Naive thymus-derived CD4-positive, alpha-beta T cell (primary cell): ENCODE measurements around the gene TLN1. TPM values are rescaled to one million over a fixed set of nuclear protein-coding genes. Genes with fewer than 3 reads are reported as not detected.

Experiments used
- ATAC-seq: fragments of 150-1000 bp; cut with Tn5 transposase; 2 replicates; pipeline ENCODE4 v1.10.0; 2021; ENCODE audit warnings: mild to moderate bottlenecking, moderate library complexity
- CTCF ChIA-PET: fragments of 350-600 bp; sonication (Branson Sonifier 250); formaldehyde crosslinking; loops from one replicate; lab custom pipeline; 2021; ENCODE audit warnings: antibody characterized with exemption; lab: Charles Lee
- POLR2A ChIA-PET: fragments of 350-600 bp; sonication (Branson Sonifier 250); formaldehyde crosslinking; loops from one replicate; lab custom pipeline; 2021; ENCODE audit warnings: antibody characterized with exemption, inconsistent platforms; lab: Charles Lee
- DNase-seq, 9 donors: peaks; one replicate each; pipeline versions ENCODE4 v3.0.0 to v3.0.0-alpha.2; 2020 to 2022; ENCODE audit warnings: mixed read lengths in 1 of 9
- H3K27ac ChIP-seq: one replicate; pipeline ENCODE4 v1.7.0; 2013; ENCODE audit warnings: mild to moderate bottlenecking, low read depth, low read length, moderate library complexity
- H3K27me3 ChIP-seq, 2 donors: one replicate each; pipeline ENCODE4 v1.7.0; 2013; ENCODE audit warnings: low read length in 2 of 2, mild to moderate bottlenecking in 2 of 2, moderate library complexity in 2 of 2; ENCODE audit not compliant: control insufficient read depth in 2 of 2, insufficient read depth in 2 of 2
- H3K36me3 ChIP-seq, 3 experiments: 1 replicate in 2 of 3; 2 replicates in 1 of 3; pipeline ENCODE4 v1.7.0; 2013; ENCODE audit warnings: low read length in 3 of 3, mild to moderate bottlenecking in 3 of 3, moderate library complexity in 1 of 3; ENCODE audit not compliant: insufficient read depth in 3 of 3, control insufficient read depth in 2 of 3
- H3K4me1 ChIP-seq, 2 donors: one replicate each; pipeline ENCODE4 v1.7.0; 2013; ENCODE audit warnings: low read length in 2 of 2, mild to moderate bottlenecking in 2 of 2, moderate library complexity in 1 of 2; ENCODE audit not compliant: control insufficient read depth in 2 of 2, insufficient read depth in 2 of 2
- H3K4me3 ChIP-seq: 2 replicates; pipeline ENCODE4 v1.7.0; 2013; ENCODE audit warnings: mild to moderate bottlenecking, low read length
- H3K9me3 ChIP-seq, 3 experiments: 1 replicate in 2 of 3; 2 replicates in 1 of 3; pipeline ENCODE4 v1.7.0; 2013; ENCODE audit warnings: low read length in 3 of 3; ENCODE audit not compliant: control insufficient read depth in 2 of 3
- H3K27ac Mint-ChIP-seq, 9 donors: one replicate each; pipeline ENCODE4 v1.8.0; 2020 to 2022; ENCODE audit warnings: mixed read lengths in 9 of 9, mild to moderate bottlenecking in 8 of 9, moderate library complexity in 5 of 9, inconsistent platforms in 2 of 9
- H3K27me3 Mint-ChIP-seq, 5 donors: one replicate each; pipeline ENCODE4 v1.8.0; 2021 to 2022; ENCODE audit warnings: mixed read lengths in 5 of 5, mild to moderate bottlenecking in 1 of 5
- H3K36me3 Mint-ChIP-seq, 5 donors: one replicate each; pipeline ENCODE4 v1.8.0; 2020 to 2022; ENCODE audit warnings: mixed read lengths in 5 of 5, mild to moderate bottlenecking in 3 of 5, inconsistent platforms in 1 of 5
- H3K4me1 Mint-ChIP-seq, 7 donors: one replicate each; pipeline ENCODE4 v1.8.0; 2020 to 2022; ENCODE audit warnings: mixed read lengths in 7 of 7, mild to moderate bottlenecking in 3 of 7, inconsistent platforms in 1 of 7
- H3K4me3 Mint-ChIP-seq, 10 donors: one replicate each; pipeline ENCODE4 v1.8.0; 2020 to 2022; ENCODE audit warnings: mild to moderate bottlenecking in 10 of 10, mixed read lengths in 10 of 10, moderate library complexity in 6 of 10, inconsistent platforms in 2 of 10
- H3K9me3 Mint-ChIP-seq, 11 donors: one replicate each; pipeline ENCODE4 v1.8.0; 2020 to 2022; ENCODE audit warnings: mixed read lengths in 11 of 11, mild to moderate bottlenecking in 4 of 11, inconsistent platforms in 1 of 11, moderate library complexity in 1 of 11
- intact Hi-C, 2 donors: fragments of 100-400 bp; cut with micrococcal nuclease; formaldehyde crosslinking; loops; one replicate each; pipeline ENCODE4 v1.15.1; 2023
- polyA plus RNA-seq, 2 donors: library from polyadenylated mRNA; unstranded; fragments of 300-500 nt; fragmentation: Illumina TruSeq; gene quantifications; one replicate each; pipeline ENCODE4 v1.2.3, GENCODE V29; 2021
- total RNA-seq, 6 experiments: library from RNA in 5 of 6; stranded (reverse) in 5 of 6; gene quantifications; 1 replicate in 5 of 6; 2 replicates in 1 of 6; pipeline ENCODE4 v1.2.3 and lab custom pipeline; 2021 to 2026

The TLN1 gene
- total and polyA plus RNA-seq, 7 experiments from 2014 or later = 33.8 to 369 (median 230) TPM

GRCh38 chr9:35763181-35763580, 31.2 kb upstream of the TLN1 start:
- peaks cover 24 to 63% (median 45%) of the 10 kb centered on the region in 7 donors for H3K4me1 Mint-ChIP-seq
- no peak overlapping the region for H3K27ac ChIP-seq
- ChIA-PET CTCF (interaction anchor here (0.6 kb wide), 1 partner anchor 152 kb away, joined by 7 read pairs; no protein-coding TSS in a partner anchor), POLR2A (interaction anchor here (0.7 to 1.5 kb wide), 3 partner anchors 13 to 649 kb away, joined by 3 to 4 read pairs (median 4); no protein-coding TSS in a partner anchor)
- H3K4me3 ChIP-seq = no peak overlapping the region
- peak overlapping the region in 1 of 9 donors; percentile 8 for H3K27ac Mint-ChIP-seq
- H3K27me3 Mint-ChIP-seq = no peaks in the 10 kb centered on the region
- H3K9me3 Mint-ChIP-seq = no peaks in the 10 kb centered on the region
- no peaks in the 10 kb centered on the region for H3K36me3 ChIP-seq
- intact Hi-C loops = no loop called here
- no peak for ATAC-seq
- H3K4me3 Mint-ChIP-seq = no peak overlapping the region
- peaks cover 0 to 14% (median 0%) of the 10 kb centered on the region in 5 donors for H3K36me3 Mint-ChIP-seq
- no peak for DNase-seq
- H3K9me3 ChIP-seq = no peaks in the 10 kb centered on the region
- no peaks in the 10 kb centered on the region for H3K4me1 ChIP-seq
- no peaks in the 10 kb centered on the region for H3K27me3 ChIP-seq

DNA sequence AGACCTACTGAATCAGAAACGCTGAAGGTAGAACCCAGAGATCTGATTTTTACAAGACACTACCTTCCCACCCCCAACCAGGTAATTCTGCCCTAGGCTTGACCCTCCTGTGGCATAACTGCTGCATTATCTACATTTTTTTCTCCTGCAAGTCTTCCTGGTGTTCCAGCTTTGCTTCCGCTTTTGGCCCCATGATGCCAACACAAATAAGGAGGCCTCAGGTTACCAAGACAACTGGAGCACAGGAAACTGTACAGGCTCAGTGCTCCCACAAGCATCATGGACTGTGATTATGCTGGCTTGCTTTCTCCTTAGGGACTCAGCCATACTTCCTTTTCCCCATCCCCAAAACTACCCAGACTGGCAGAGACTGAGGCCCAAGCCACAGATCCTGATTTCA, 28.7 kb upstream of the TLN1 start:
- H3K27me3 Mint-ChIP-seq = no peaks in the 10 kb centered on the region
- H3K27ac Mint-ChIP-seq = peak overlapping the region in 1 of 9 donors; percentile 33

GRCh38 chr9:35759795-35760194, 27.8 kb upstream of the TLN1 start:
- DNase-seq (no peak), ATAC-seq (no peak)
- ChIA-PET POLR2A (interaction anchor here (0.6 to 1.0 kb wide), 2 partner anchors 15 to 86 kb away, joined by 3 to 4 read pairs; no protein-coding TSS in a partner anchor), CTCF (interaction anchor here (0.9 kb wide), 1 partner anchor 12 kb away, joined by 3 read pairs; no protein-coding TSS in a partner anchor)
- Histone ChIP-seq H3K27me3 (no peaks in the 10 kb centered on the region), H3K4me3 (no peak overlapping the region), H3K27ac (no peak overlapping the region), H3K36me3 (peaks cover 0 to 6% (median 0%) of the 10 kb centered on the region in 3 experiments), H3K9me3 (no peaks in the 10 kb centered on the region), H3K4me1 (peaks cover 6 to 9% of the 10 kb centered on the region in 2 donors)
- intact Hi-C loops = no loop called here
- peak overlapping the region in 2 of 9 donors; percentile 38 to 55 for H3K27ac Mint-ChIP-seq
- no peaks in the 10 kb centered on the region for H3K27me3 Mint-ChIP-seq
- peak overlapping the region in 6 of 10 donors; percentile 6 to 73 (median 26) for H3K4me3 Mint-ChIP-seq
- H3K36me3 Mint-ChIP-seq = peaks cover 0 to 14% (median 2%) of the 10 kb centered on the region in 5 donors
- H3K4me1 Mint-ChIP-seq = peaks cover 39 to 71% (median 60%) of the 10 kb centered on the region in 7 donors
- no peaks in the 10 kb centered on the region for H3K9me3 Mint-ChIP-seq

More for the DNA sequence above, 28.7 kb upstream of the TLN1 start:
- DNase-seq = no peak
- ChIA-PET POLR2A (interaction anchor here (1.0 to 1.5 kb wide), 2 partner anchors 12 to 85 kb away, joined by 3 to 5 read pairs; partner anchors contain the start of genes GBA2 and RGP1), CTCF (interaction anchor here (0.6 to 0.9 kb wide), 2 partner anchors 12 to 361 kb away, joined by 3 read pairs; no protein-coding TSS in a partner anchor)
- Histone ChIP-seq H3K36me3 (peaks cover 0 to 6% (median 0%) of the 10 kb centered on the region in 3 experiments), H3K4me1 (peaks cover 6 to 9% of the 10 kb centered on the region in 2 donors), H3K27ac (no peak overlapping the region), H3K4me3 (no peak overlapping the region), H3K9me3 (no peaks in the 10 kb centered on the region), H3K27me3 (no peaks in the 10 kb centered on the region)
- no peak for ATAC-seq
- Mint-ChIP-seq H3K4me3 (peak overlapping the region in 1 of 10 donors; percentile 32), H3K4me1 (peaks cover 38 to 68% (median 59%) of the 10 kb centered on the region in 7 donors), H3K36me3 (peaks cover 0 to 14% (median 2%) of the 10 kb centered on the region in 5 donors), H3K9me3 (no peaks in the 10 kb centered on the region)
- intact Hi-C loops = no loop called here

DNA sequence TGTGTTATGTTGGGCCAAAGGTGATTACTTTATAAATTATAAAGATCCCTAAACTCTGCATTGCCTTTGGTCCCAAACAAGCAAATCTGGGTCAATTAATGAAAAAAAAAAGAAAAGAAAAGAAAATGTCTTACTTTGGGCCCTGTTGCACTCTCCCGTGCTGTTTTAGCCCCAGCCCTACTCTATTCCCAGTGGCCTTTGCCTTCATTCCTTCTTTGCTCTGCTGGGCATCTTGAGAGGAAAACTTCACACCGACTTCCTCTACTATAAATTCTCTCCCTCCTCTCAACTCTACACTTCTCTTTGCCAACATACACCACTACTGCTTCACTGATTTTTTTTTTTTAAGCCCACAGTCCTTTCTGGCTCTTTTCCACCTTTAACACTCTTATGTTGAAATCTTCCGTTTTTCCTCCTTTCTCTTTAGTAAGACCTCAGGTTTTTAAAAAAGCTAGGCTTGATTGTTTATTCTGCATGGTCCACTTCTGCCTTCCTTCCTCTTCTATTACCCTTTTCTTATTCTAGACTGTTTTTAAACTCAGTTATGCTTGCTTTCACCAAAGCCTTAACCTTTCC, 26.6 kb upstream of the TLN1 start:
- Histone ChIP-seq H3K36me3 (peaks cover 2 to 18% (median 2%) of the 10 kb centered on the region in 3 experiments), H3K4me1 (peaks cover 6 to 9% of the 10 kb centered on the region in 2 donors), H3K27me3 (no peaks in the 10 kb centered on the region), H3K27ac (peak overlapping the region; percentile 82), H3K9me3 (no peaks in the 10 kb centered on the region), H3K4me3 (no peak overlapping the region)
- Mint-ChIP-seq H3K4me3 (peak overlapping the region; percentile 18 to 99 (median 87)), H3K9me3 (no peaks in the 10 kb centered on the region), H3K27me3 (no peaks in the 10 kb centered on the region), H3K4me1 (peaks cover 39 to 71% (median 59%) of the 10 kb centered on the region in 7 donors), H3K36me3 (peaks cover 0 to 19% (median 5%) of the 10 kb centered on the region in 5 donors), H3K27ac (peak overlapping the region in 7 of 9 donors; percentile 5 to 98 (median 69))
- DNase-seq = no peak
- intact Hi-C loops = no loop called here
- ChIA-PET POLR2A (interaction anchor here (0.7 to 1.9 kb wide), 2 partner anchors 9 to 54 kb away, joined by 3 to 8 read pairs; partner anchors contain the start of genes GBA2, RGP1 and SPAG8), CTCF (no interaction called here)
- ATAC-seq = no peak

DNA sequence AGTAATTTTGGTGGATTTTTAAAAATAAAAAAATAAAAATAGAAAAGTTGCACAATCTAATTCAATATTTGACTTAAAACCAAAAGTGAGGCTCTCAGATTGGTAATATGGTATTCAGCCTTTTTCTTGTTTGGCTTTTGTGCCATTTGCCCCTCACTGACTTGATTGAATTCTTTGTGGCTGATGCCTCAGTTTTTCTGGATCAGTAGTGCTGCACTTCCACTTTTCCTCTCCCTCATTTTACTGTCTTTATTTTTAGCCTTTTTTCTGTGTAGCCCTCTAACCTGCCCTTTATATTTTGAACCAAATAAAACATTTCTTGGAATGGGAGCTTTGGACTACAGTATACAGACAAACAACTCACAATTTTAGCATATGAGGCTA, 25.9 kb upstream of the TLN1 start:
- no peak overlapping the region for H3K4me3 ChIP-seq
- H3K4me1 Mint-ChIP-seq = peaks cover 34 to 67% (median 59%) of the 10 kb centered on the region in 7 donors
- POLR2A ChIA-PET = interaction anchor here (0.7 to 1.9 kb wide), 2 partner anchors 8 to 54 kb away, joined by 3 to 8 read pairs; partner anchors contain the start of genes GBA2, RGP1 and SPAG8
- CTCF ChIA-PET = no interaction called here
- no peaks in the 10 kb centered on the region for H3K27me3 Mint-ChIP-seq
- no peaks in the 10 kb centered on the region for H3K9me3 ChIP-seq
- peaks cover 0 to 21% (median 8%) of the 10 kb centered on the region in 5 donors for H3K36me3 Mint-ChIP-seq
- H3K9me3 Mint-ChIP-seq = no peaks in the 10 kb centered on the region
- DNase-seq (no peak), ATAC-seq (no peak)
- peaks cover 7 to 25% (median 9%) of the 10 kb centered on the region in 3 experiments for H3K36me3 ChIP-seq
- H3K4me3 Mint-ChIP-seq = peak overlapping the region; percentile 73 to 100 (median 94)
- H3K27ac ChIP-seq = peak overlapping the region; percentile 82
- H3K27me3 ChIP-seq = no peaks in the 10 kb centered on the region
- peaks cover 6 to 9% of the 10 kb centered on the region in 2 donors for H3K4me1 ChIP-seq
- H3K27ac Mint-ChIP-seq = peak overlapping the region; percentile 31 to 98 (median 87)
- intact Hi-C loops = loop anchor here (2.0 kb wide), 4 partner anchors 17 to 71 kb away; partner anchors contain the start of genes FAM221B (in 1 of the 2), HINT2 (in 1 of the 2) and TMEM8B (in 1 of the 2)

DNA sequence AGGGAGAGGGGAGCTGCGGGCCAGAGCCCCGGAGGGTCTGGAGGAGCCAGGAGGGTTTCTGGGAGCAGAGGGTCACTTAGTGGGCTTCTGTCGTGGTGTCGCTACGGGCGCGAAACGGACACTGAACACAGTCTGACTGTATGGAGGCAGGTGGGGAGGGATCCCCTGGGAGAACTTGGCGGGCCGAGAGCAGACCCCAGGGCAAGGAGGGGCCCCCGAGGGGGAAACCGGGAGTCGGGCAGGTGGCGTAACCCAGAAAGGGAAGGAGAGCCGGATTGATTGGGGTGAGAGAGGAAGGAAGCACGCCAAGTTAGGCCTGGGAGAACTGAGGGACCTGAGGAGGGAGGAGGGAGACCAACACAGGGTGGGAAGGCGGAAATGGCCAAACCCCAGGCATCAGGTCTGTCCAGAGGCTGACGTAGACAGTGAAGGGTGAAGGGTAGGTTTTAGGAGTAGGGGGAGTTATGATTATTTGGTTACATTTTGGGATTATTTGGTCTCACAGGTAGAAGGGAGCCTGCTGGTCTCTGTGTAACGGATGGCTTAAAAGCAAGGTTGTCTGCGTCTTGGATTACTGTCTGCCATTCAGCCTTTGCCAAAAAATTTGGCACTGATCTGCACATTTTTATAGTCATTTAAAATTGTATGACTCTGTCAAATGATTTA, 25.4 kb upstream of the TLN1 start:
- H3K36me3 Mint-ChIP-seq = peaks cover 3 to 26% (median 11%) of the 10 kb centered on the region in 5 donors
- H3K4me1 Mint-ChIP-seq = peaks cover 32 to 67% (median 57%) of the 10 kb centered on the region in 7 donors
- no peaks in the 10 kb centered on the region for H3K27me3 Mint-ChIP-seq
- Histone ChIP-seq H3K4me1 (peaks cover 6 to 9% of the 10 kb centered on the region in 2 donors), H3K27me3 (no peaks in the 10 kb centered on the region), H3K36me3 (peaks cover 9 to 30% (median 12%) of the 10 kb centered on the region in 3 experiments), H3K4me3 (peak overlapping the region; percentile 92), H3K9me3 (no peaks in the 10 kb centered on the region), H3K27ac (peak overlapping the region; percentile 82)
- H3K9me3 Mint-ChIP-seq = no peaks in the 10 kb centered on the region
- peak overlapping the region; percentile 81 to 99 (median 88) for H3K27ac Mint-ChIP-seq
- intact Hi-C loops = loop anchor here (2.0 kb wide), 4 partner anchors 17 to 71 kb away; partner anchors contain the start of genes FAM221B (in 1 of the 2), HINT2 (in 1 of the 2) and TMEM8B (in 1 of the 2)
- ATAC-seq (peak; percentile 21), DNase-seq (peak in 5 of 9 donors; percentile 4 to 29 (median 11))
- POLR2A ChIA-PET = interaction anchor here (0.9 to 2.2 kb wide), 9 partner anchors 8 to 110 kb away, joined by 3 to 11 read pairs (median 6); partner anchors contain the start of genes CCDC107, GBA2, RGP1 and RMRP
- peak overlapping the region; percentile 89 to 100 (median 94) for H3K4me3 Mint-ChIP-seq
- CTCF ChIA-PET = interaction anchor here (0.5 to 2.3 kb wide), 10 partner anchors 10 to 139 kb away, joined by 3 to 13 read pairs (median 4); partner anchors contain the start of genes CCDC107, CREB3 and RMRP
